Activated T-helper 9 cell treated with anti-CD3 and anti-CD28 coated beads, Interleukin-2, amount 50 U/mL, for 16 hours (primary cell): Measurements from ENCODE around the gene AFG1L.
A peak's percentile ranks its signal among the peaks of the same experiment; 100 is the strongest.
"Not testable (repeated sequence)": the region's sequence is repeated elsewhere in the genome, so short reads cannot be mapped to it uniquely, and the experiment has no call there.

Source experiments
- DNase-seq: peaks from one replicate; pipeline ENCODE4 v3.0.0-alpha.2; 2020; ENCODE audit warnings: low read depth

AFG1L gene

DNA sequence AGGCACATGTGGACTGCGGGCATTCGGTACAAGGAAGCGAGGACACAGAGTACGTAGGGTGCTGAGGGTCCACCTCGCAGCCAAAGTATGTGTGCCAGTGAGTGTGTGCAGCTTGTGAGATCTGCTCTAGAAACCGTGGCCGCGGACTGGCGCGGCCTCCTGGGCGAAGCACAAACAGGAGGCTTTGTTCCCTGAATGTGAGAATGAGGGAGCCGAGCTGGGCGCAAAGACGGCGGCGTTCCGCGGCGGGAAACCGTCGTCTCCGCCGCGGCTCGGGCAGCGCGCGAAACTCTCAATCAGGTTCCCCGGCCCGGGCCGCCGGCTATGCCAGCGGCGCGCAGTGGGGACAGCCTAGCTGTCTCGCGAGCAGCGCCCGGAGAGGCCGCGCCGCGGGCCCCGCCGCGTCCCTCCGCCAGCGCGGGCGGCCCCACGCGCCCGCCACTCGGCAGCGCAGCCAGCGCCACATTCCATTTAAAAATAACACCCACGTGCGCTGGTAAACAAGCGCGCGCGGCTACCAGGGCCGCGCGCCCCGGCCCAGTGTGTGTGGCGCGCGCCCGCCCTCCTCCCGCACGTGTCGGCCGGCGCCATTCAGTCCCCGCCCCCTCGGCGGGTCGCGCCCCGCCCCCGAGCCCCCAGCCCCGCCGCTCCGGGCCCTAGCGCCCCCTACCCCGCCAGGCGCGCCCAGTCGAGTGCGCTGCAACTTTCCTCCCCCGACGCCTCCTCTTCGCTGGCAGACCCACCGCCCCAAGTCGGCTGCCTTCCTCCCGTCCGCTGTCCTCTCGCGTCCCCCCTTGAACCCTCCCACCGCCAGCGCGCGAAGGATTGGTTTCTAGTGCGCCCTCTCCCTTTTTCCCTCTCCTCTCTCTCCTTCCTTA is 262.9 kb downstream of the AFG1L start:
- DNase-seq, result peak; percentile 74

DNA sequence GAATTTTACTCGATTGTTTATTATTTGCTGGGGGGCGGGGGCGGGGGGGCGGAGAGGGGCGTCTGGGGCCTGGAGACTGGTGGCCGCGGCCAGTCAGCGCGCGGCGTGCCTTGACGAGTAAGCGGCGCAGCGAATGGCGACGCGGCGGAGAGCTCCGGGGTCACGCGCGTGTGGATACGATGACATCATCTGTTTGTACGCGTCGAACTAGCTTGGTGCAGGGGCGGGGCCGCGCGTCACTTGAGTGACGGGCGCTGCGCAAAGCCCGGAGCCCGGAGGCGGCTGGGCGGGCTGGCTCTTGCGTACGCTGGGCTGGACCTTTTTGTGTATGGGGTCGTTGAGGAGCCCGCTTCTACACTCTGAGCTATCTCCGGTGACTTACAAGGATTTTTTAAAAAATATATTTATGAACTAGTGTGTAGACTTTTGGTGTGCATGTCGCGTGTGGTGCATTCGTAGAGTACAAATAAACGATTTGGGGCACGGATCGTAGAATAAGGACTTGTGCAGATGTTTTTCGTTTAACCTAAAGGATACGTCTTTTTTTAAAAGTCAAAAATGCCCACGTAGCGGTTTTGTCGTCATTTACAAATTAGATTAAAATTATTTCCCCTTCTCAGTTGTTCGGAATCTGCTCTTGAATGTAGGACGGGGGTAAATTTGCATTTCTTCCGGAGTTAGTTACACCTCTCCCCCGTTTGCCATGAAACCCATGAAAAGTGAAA is 263.7 kb downstream of the AFG1L start:
- peak; percentile 96 for DNase-seq

DNA sequence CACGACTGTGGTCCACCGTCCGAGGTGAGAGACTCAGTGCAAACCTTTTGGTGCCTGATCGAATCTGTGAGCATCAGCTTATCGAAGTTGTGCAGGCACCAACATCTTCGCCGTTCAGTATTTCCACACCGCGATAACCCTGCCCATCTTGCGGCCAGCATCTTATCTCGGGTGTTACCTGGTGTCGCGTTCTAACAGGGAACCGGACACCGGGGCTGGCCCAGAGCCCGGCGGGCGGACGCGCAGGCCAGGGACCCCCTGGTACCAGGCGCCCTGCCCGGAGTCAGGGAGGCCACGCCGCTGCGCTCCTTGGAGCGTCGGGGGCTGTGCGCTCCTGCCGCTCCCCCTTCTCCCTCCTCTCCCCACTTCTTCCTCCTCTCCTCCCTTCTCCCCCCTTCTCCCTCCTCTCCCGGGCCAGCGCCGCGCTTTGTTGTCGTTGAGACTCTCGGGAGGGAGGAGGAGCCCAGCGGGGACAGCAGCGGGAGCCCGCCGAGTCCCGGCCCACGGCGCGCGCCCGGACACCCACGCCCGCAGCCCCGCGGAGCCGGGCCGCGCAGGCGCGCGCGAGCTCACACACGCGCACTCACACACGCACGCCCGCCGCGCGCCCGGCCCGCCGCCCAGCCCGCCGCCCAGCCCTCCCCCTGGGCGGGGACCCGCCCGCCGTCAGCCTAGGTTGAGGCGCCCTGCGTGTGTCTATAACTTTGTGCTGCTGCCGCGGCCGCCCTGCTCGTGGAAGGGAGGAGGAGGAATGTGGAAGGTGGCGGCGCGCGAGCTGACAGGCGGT is 264.4 kb downstream of the AFG1L start:
- peak; percentile 79 for DNase-seq

DNA sequence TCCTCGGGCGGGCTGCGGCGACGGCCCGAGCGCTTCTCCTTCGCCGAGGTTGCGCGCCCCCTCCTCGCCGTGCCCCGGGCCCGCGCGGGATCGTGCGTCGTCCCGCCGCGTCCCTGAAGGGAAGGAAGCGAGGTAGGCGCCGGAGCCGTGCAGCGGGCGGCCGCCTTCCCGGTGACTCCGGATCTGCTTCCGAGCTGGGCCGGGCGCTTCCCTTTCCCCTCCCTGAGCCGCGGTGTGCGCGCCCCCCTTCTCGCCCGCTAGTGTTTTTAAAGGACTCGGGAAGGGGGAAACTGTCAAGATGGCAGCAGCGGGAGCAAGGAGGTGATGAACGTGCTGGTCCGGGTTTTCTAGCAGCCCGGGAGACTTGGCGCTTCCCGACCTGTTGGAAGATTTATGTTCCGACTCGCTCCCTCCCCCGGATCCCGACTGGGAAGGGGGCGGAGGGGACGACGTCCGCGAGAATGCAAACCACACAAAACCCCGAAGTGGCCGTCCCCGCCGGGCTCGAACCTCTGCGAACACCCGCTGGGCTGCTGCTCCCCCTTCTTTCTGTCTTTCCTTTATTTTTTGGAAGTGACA is 265.1 kb downstream of the AFG1L start:
- DNase-seq, result no peak

DNA sequence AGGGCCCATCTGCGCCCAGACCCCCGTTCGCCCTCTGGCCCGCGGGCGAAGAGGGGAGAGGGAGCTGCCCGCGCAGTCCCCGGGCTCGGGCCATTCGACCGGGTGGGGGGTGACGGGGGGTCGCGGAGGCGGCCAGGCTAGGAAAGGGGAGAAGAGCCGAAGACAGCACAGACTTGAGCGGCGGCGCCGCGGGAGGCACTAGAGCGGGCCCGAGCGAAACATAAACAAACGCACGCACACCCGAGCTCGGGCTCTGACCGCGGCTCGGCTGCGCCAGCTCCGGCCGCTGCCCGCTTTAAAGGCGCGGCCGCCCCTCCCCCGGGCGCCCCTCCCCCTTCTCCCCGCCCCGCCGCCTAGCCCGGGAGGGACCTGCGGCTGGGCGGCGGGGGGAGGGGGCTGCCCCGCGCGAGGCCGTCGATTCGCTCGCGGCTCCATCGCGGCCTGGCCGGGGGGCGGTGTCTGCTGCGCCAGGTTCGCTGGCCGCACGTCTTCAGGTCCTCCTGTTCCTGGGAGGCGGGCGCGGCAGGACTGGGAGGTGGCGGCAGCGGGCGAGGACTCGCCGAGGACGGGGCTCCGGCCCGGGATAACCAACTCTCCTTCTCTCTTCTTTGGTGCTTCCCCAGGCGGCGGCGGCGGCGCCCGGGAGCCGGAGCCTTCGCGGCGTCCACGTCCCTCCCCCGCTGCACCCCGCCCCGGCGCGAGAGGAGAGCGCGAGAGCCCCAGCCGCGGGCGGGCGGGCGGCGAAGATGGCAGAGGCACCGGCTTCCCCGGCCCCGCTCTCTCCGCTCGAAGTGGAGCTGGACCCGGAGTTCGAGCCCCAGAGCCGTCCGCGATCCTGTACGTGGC is 265.8 kb downstream of the AFG1L start, which contains the start of gene FOXO3:
Gene FOXO3 (plus strand): TSS at position 455 of the 846 bp plus-strand sequence. CDS start 292 bp downstream, at position 747.
- peak; percentile 64 for DNase-seq

DNA sequence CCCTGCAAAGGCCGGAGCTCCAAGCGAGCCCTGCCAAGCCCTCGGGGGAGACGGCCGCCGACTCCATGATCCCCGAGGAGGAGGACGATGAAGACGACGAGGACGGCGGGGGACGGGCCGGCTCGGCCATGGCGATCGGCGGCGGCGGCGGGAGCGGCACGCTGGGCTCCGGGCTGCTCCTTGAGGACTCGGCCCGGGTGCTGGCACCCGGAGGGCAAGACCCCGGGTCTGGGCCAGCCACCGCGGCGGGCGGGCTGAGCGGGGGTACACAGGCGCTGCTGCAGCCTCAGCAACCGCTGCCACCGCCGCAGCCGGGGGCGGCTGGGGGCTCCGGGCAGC is 266.4 kb downstream of the AFG1L start:
- DNase-seq, result not testable (repeated sequence)

DNA sequence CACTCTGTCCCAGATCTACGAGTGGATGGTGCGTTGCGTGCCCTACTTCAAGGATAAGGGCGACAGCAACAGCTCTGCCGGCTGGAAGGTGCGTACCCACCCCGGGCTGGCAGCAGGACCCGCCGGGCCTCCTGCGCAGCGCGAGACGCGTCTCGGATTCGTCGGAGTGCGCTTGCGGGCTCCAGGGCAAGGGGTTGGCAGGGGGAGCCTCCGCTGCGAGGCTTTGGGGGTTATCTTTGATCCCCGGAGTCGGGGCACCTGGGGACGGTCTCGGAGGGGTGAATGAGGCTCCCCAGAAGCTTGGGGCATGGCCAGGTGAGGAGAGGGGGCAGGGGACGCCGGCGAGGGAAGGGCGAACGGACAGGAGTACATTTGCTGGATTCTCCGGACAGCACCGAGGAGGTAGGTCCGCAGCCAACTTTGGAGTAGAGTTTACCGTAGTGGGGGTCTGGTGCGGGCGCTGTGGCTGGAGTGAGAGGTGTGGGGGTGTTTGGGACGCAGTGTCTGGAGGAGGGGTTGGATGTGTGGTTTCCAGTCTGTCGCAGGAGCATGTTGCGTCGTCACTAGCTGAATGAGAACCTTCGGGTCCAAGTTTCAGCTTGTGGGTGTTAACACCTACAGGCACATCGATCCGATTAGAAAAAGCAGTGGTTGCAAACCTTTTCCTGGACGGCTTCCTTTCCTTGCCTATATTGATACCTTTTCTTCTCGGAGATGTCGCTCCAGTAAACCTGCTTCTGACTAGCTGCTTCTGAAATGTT is 267.1 kb downstream of the AFG1L start:
- DNase-seq, result no peak

DNA sequence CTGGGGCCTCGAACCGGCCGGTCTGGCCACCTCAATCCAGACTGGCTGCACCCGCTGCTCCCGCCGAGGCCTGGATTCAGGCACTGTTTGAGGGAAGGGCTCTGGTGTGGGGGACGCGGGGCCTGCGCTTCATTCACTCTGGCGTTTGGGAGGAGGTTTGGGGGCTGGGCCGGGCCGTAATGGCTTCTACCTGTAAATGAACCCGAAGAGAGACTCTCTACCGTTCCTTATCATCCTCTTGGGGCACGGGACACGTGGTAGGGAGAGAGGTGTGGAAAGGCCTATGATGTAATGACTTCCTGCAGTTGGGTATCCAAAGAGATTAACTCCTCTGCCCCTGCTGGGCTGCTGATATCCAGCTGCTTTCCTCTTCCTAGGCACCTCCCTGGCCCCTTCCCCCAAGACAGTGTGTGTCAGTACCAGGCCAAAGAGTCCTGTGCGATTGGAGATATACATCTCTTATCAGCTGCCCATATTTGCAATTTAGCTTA is 267.7 kb downstream of the AFG1L start:
- no peak for DNase-seq

DNA sequence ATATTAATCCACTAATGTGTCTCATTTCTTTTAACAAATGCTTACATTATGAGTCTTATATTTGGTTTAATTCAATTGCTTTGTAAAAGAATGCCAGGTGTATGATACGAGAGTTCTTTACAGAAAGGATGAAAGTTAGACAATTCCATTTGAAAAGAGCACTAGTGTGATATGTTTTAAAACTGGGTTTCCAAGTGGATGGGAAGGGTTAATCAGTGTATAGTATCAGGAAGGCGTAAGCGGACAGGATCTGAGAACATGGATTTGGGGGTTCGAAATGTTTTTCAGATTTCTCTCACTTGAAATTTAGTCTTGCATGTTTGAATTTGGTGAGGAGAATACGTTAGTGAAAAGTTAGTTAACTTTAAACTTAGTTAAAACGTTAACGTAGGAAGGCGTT is 268.4 kb downstream of the AFG1L start:
- no peak for DNase-seq

DNA sequence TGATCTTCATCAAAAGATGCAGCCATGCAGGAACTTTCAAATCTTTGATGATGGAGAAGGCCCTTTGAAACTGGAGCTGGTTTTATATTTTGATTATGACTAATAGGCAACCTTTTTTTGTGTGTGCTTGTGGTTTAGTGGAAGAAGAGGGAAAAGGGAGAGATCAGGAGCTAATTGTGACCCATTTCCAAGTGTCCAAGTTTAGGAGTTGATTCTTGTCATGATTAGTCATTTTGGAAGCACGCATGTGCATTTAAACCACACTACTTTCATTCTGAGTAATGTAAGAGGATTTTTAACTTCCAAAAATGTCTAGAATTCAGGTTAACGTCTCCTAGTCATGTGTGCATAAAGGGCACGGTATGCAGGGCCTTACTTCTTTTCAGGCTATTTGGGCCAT is 269.3 kb downstream of the AFG1L start:
- no peak for DNase-seq

DNA sequence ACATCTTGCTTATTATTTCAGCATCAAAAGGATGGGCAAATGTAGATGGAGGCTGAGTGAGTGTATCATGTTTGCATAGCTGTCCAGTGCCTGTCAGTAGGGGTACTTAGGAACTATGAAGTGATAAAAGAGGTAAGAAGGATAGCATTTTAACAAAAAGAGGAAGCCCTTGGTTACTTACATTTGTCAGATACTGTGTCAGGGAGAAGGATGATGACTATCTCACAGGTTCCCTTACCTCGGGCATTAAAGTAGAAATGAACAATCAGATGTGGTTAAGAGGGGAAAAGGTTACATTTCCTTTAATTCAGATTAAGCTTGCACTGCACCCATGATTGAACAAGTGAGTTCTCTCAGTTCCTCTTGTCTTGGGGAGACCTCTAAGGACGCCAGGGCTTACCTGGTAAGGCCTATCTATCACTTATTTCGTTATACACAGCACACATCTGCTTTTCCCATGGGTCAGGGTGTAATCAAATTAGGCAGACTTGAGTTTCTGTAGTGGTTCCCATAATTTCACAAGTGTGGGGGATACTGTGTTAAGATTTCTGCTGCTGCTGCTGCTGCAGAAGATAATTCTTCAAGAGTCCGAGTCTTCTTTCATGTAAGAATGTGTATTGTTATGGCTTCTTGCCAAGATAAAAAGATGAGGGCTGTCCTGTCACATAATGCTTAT is 270.4 kb downstream of the AFG1L start:
- no peak for DNase-seq

DNA sequence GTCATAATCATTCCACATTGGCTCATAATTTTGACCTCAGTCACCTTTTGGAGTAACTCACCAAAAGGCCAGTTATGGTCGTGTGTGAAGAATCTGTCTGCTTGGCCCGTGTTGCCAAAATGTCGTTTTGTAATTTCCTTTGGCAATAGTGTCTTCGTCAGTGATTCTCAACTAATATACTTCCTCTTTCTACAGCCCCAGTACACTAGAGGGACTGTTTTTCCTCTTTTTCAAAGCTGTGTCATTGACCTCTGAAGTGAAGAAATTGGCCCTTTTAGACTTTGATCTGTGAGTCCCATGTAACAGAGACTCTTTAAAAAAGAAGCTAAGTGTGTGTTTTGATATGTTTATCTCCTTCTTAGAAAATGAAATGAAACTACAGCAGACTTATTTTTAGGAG is 271.0 kb downstream of the AFG1L start:
- DNase-seq, result no peak

DNA sequence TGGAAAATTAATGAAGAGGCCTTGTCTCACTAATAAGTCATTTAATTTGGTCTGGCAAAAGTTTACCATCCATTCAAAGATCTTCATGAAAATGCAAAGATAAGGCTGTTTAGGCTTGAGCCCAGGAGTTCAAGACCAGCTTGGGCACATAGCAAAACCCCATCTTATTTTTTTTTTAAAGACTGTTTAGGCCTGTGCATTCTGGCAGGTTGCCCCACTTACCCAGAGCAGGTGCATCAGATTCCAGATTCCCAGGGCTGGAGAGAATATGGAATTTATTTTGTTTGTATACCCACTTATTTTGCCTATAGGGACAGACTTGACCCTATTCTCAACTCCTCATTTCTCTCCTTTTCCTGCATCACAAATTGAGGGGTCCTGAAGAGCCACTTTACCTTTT is 271.6 kb downstream of the AFG1L start:
- no peak for DNase-seq

DNA sequence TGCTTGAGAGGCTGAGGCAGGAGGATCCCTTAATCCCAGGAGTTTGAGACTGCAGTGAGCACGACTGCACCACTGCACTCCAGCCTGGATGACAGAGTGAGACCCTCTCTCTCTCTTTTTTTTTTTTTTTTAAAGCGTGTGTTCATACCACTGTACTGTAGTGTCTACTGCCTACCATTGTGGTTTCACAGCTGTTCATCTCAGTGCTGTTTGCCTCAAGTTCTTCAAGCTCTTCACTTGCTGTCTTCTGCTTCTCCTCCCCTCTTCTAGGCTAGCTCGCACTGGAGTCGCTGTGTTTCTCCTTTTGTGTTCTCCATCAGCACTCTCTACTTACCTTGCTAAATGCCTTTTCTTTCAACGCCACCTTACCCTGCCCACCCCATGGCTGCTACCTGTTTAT is 273.2 kb downstream of the AFG1L start:
- DNase-seq, result no peak

DNA sequence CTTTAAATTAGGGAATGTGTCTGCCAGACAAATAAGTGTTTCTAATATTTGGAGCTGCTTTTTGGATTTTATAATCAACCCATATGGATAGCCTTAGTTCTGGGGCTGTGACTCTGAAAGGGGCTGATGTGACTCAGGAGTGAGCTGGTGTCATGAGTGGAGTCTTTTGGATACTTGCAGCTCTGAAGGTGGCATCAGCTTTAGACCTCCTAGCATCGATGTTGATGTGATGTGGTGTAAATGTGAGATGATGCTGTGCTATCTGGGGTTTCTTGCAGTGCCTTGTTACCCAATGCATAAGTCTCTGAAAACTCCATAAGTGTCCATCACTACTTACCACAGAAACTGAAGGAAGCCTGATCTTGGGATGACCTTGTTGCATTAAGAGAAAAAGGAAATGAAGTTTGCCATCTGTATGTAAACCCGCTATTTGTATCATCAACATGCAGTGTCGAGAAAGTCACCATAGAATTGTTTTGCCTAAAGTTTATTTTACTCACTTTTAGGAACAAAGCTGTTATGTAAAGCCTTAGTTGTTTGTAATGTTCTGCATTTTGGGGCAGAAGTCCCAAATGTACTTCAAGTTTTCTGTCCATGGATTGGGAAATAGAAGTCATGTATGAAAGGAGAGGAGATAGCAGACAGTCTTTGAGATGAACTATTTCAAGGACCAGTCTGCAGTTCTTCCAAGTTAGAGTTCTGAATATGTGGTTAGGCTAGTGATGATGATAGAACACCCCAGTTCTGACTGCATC is 273.9 kb downstream of the AFG1L start:
- no peak for DNase-seq

DNA sequence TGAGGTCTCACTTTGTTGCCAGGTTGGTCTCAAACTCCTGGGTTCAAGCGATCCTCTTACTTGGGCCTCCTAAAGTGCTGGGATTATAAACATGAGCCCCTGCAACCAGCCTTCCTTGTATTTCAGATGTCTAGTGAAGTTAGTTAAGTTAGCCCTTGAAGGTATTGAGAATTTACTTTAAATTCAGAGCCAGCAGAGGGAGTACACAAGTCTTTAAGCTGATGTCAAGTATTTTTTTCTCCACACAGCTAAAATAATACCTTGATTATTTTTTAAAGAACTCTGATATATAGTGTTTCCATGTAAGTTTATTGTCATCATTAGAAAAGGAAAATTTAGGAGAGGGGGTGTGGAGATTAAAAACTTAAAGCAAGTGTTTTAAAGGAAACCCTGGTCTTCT is 275.7 kb downstream of the AFG1L start:
- no peak for DNase-seq

DNA sequence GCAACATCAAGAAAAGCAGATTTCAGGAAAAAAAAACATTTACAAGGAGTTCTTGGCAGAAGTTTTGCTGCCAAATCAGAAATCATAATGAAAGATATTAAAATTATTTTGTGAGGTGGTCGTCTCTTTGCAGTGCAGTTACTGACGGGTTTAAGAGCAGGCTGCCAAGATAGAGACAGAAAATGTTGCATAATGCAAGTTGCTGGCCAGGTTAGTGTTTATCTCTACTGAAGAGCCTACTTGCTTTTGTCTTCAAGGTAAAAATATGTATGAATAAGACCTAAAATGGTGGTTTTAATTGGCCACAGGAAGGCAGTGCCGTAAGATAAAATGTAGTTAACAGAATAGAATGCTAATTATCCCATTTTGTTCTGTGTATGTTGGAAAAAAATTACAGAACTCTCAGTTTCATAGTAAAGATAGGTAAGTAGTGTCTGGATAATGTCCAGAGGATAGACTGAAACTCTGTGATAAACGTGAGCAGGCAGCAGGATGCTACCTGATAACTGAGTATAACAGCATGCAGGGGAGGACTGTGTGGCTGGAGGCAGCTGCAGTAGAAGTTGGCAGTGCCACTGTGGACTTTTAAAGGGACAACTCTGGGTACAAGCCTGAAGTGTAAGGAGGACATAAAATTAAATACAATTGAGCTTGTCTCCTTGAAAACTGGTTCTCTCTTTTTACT is 279.7 kb downstream of the AFG1L start:
- no peak for DNase-seq
